SK-N-MC (cell line): Measurements from ENCODE around the gene ASPM.

Source experiments
- EZH2 ChIP-seq: fragments of 200-600 bp; sonication (generic); IDR thresholded peaks from one replicate; pipeline ENCODE4 v1.6.1; 2017; ENCODE audit warnings: antibody characterized with exemption
- FOXP2 ChIP-seq: optimal IDR thresholded peaks from 2 replicates; pipeline ENCODE3; 2011; ENCODE audit warnings: mild to moderate bottlenecking, moderate library complexity; ENCODE audit not compliant: insufficient read depth; ENCODE audit errors: extremely low read length, control extremely low read depth
- POLR2AphosphoS5 ChIP-seq: IDR thresholded peaks from 2 replicates; pipeline ENCODE4 v1.6.1; 2012; ENCODE audit warnings: mild to moderate bottlenecking, low read depth, low read length, borderline replicate concordance

DNA sequence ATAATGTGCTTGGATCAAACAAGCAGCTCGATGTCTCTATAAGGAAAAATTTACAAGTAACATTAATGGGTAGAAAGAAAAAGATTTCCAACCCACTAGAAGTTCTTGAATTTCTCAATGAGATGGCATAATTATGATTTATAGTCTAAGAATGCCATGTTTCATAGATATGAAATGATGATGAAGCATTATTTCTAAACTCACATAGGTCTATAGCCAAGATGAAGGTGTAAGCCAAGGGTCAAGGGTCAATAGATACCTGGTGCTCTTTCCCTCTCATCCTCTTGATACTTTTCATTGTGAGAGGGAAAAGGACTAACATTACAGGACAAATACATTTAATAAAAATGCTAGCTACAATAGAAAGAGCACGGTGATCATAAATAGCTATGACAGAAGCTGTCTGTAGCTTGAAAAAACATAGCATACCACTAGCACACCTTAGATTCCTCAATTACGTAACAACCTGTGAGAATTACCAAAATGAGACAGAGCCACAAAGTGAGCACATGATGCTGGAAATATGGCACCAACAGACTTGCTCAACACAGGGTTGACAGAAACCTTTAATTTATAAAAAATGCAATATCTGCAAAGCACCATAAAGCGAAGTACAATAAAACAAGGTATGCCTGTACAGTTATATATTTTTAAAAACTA is 53.1 kb downstream of the ASPM start:
- TF ChIP-seq POLR2AphosphoS5 (no peak), EZH2 (no peak), FOXP2 (no peak)
